ENCODE data around the gene TMEM54.

TMEM54 gene

DNA sequence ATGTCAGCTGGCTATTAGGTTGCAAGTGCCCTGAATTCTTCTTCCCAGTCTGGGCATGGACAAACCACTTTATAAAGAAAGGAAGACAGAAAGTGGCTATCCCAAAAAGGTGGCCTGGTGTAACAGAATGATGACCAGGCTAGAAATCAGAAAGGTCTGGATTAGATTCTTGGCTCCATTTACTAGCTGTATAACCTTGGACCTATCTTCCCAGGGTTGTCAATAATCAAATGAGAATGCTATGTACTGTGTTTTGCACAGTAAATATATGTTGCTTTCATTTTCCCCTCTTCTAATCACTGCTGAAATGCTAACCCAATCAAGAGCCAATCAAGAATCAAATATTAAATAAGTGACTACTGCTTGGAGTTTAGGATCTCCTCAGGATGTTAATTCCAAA, 43.0 kb upstream of the TMEM54 start:
- TF ChIP-seq, protein P1, sequence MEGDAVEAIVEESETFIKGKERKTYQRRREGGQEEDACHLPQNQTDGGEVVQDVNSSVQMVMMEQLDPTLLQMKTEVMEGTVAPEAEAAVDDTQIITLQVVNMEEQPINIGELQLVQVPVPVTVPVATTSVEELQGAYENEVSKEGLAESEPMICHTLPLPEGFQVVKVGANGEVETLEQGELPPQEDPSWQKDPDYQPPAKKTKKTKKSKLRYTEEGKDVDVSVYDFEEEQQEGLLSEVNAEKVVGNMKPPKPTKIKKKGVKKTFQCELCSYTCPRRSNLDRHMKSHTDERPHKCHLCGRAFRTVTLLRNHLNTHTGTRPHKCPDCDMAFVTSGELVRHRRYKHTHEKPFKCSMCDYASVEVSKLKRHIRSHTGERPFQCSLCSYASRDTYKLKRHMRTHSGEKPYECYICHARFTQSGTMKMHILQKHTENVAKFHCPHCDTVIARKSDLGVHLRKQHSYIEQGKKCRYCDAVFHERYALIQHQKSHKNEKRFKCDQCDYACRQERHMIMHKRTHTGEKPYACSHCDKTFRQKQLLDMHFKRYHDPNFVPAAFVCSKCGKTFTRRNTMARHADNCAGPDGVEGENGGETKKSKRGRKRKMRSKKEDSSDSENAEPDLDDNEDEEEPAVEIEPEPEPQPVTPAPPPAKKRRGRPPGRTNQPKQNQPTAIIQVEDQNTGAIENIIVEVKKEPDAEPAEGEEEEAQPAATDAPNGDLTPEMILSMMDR (IDR thresholded peaks at IDR 0.05; ENCODE audit: borderline replicate concordance, control extremely low read depth, extremely low read depth, insufficient read depth, missing control alignments): no peak
- in situ Hi-C loops (cut with MboI; ENCODE audit: low sequenced_read_pairs, unreplicated experiment): no loop called here

DNA sequence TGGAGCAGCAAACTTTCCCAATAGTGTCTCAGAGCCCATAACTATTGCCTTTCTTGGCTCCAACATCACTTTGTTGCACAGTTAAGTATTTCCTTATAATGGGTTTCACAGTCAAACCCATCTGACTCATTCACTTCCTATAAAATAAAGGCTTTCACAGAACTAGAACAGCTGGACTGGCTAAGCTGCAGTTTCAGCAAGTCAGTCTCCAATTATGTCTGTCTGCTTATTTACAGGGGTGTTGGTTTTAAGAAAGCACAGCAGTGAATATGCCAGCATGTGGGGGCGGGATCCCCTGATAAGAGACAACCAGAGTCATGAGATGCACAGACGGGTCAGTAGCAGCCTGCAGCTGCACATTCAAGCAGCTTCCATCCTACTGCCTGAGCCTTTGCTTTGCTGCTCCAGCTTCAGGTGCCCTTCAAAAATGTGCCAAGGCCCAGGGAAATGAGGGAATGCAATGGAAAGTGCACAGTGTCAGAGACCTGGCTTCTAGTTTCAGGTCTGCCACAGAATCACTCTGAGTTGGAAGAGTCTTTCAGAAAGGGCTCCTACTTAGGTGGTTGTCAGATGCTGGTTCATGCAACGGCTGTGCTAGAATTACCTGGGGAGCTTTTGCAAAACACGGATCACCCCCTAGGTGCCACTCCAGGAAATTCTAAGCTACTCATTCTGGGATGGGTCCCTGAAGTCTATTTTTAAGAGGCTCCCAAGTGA, 38.6 kb upstream of the TMEM54 start:
- in situ Hi-C loops (cut with MboI; ENCODE audit: low sequenced_read_pairs, unreplicated experiment): loop anchor here (10.0 kb wide), 2 partner anchors 65 to 135 kb away; no protein-coding TSS in a partner anchor
- TF ChIP-seq, protein P1 (IDR thresholded peaks at IDR 0.05; ENCODE audit: borderline replicate concordance, control extremely low read depth, extremely low read depth, insufficient read depth, missing control alignments): no peak
- no peak for DNase-seq (ENCODE audit: low spot score)

More for the DNA sequence above, 43.0 kb upstream of the TMEM54 start:
- no peak for DNase-seq (ENCODE audit: low spot score)

DNA sequence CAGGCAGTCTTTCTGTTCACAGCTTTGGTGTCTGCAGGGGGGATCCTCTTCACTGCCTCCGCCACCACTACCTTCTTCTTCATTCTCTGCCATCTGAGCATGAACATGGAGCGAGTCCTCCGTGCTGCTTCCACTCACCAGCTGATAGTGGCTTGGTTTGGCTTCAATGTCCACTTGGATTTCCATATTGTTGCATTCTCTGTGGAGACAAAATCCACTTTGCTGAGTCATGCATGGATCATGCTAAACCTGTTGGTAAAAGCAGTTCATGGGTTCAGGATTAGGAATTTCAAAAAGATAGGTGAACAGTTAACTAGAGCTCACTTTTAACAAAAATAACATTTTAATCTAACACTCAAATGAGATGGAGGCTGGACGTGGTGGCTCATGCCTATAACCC, 35.9 kb upstream of the TMEM54 start:
- TF ChIP-seq, protein P1 (IDR thresholded peaks at IDR 0.05; ENCODE audit: borderline replicate concordance, control extremely low read depth, extremely low read depth, insufficient read depth, missing control alignments): no peak

DNA sequence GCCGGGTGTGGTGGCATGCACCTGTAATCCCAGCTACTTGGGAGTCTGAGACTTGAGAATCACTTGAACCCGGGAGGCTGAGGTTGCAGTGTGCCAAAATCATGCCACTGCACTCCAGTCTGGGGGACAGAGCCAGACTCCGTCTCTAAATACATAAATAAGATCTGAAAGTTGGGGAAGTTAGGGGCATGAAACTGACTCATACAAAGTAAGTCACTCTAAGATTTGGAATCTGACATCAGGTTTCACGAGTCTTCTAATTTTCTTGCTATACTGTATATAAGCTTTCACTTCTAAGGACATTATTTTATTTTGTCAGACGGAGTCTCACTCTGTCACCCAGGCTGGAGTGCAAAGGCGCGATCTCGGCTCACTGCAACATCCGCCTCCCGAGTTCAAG, 33.3 kb upstream of the TMEM54 start:
- in situ Hi-C loops (cut with MboI; ENCODE audit: low sequenced_read_pairs, unreplicated experiment): loop anchor here (10.0 kb wide), 2 partner anchors 70 to 140 kb away; no protein-coding TSS in a partner anchor
- no peak for DNase-seq (ENCODE audit: low spot score)
- TF ChIP-seq, protein P1 (IDR thresholded peaks at IDR 0.05; ENCODE audit: borderline replicate concordance, control extremely low read depth, extremely low read depth, insufficient read depth, missing control alignments): no peak

More for the DNA sequence above, 35.9 kb upstream of the TMEM54 start:
- DNase-seq (ENCODE audit: low spot score): no peak
- in situ Hi-C loops (cut with MboI; ENCODE audit: low sequenced_read_pairs, unreplicated experiment): loop anchor here (10.0 kb wide), 2 partner anchors 68 to 138 kb away; no protein-coding TSS in a partner anchor

DNA sequence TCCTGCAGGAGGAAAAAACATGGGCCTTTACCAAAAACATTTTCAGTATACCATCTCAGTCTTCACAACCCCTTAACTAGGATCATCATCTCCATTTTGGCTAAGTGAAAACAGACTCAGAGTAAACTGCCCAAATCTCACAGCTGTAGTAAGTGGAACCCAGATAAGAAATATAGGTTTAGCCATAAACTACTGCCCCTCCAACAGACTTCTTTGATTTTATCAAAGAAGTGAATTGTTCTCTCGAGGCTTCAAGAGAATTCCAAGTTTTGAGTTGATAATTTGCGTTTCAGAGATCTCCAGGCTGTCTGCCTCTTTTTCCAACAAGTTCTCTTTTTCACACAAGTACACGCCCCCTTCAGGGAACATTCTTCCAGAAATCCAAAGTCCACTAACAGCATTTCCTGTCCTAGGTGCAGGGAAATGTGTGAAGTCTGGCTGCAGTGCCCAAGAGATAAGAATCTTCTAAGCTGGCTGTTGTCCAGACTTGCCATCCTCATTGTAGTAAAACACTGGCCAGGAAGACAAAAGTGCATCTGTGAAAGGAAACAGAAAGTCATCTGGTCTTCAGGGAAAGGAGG, 32.6 kb upstream of the TMEM54 start:
- DNase-seq (ENCODE audit: low spot score): no peak
- in situ Hi-C loops (cut with MboI; ENCODE audit: low sequenced_read_pairs, unreplicated experiment): loop anchor here (10.0 kb wide), 2 partner anchors 71 to 141 kb away; no protein-coding TSS in a partner anchor
- TF ChIP-seq, protein P1 (IDR thresholded peaks at IDR 0.05; ENCODE audit: borderline replicate concordance, control extremely low read depth, extremely low read depth, insufficient read depth, missing control alignments): no peak

DNA sequence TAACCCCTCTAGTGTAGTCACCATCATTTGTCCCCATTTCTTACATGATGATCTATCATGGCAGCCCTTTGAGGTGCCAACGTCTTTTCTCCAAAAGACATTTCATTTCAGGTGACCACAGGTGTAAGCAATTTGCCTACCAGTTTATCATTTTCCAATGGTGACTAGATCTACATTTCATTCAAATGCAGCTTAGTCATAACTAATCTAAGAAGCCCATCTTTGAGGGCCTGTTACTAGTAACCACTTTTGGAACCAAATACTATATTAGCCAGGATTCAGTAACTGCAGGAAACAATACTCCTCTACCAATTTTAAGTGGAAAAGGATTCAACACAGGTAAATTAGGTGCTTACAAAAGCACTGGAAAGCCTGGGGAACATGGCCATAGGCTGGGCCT, 30.6 kb upstream of the TMEM54 start:
- in situ Hi-C loops (cut with MboI; ENCODE audit: low sequenced_read_pairs, unreplicated experiment): loop anchor here (10.0 kb wide), 2 partner anchors 73 to 143 kb away; no protein-coding TSS in a partner anchor
- no peak for DNase-seq (ENCODE audit: low spot score)
- TF ChIP-seq, protein P1 (IDR thresholded peaks at IDR 0.05; ENCODE audit: borderline replicate concordance, control extremely low read depth, extremely low read depth, insufficient read depth, missing control alignments): no peak
